ENCODE results near the gene TSC2.

GRCh38 chr16:2083409-2083808 is 35.6 kb downstream of the TSC2 start:
- TF ChIP-seq CTCF (conservative IDR thresholded peaks at IDR 0.05) (no peak), EZH2 (IDR thresholded peaks at IDR 0.05; ENCODE audit: low read depth) (no peak)
